NCI-H2081 treated with DMSO at 0.1 percent for 48 hours (cell line): Measurements from ENCODE around the gene JTB.
"Not testable (repeated sequence)": the region's sequence is repeated elsewhere in the genome, so short reads cannot be mapped to it uniquely, and the experiment has no call there.

Experiments
- DNase-seq: peaks from one replicate; lab custom pipeline; 2025; lab: John Stamatoyannopoulos, UW

Gene JTB

GRCh38 chr1:153977250-153978240 lies at the start of gene JTB:
Gene JTB, minus strand, starts transcription at chr1:153977674. Its CDS starts 422 bp downstream, at chr1:153977252.
- DNase-seq = peak; percentile 70

DNA sequence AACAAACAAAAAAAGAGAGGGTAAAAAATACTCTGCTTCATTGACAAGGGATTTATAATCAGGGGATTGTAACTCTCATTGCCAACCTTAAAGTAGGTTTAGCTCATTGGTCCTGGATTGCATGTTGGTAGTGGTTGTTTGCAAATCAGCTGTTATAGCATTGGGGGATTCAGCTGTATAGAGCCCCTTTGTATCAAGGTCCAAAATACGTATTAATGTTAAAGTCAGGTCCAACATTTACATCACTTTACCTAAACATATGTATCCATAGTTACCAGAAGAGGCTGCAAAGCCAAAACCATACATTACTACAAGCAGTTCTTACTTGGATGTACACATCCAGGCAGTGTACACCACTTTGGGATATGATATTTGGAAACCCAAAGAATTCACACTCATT lies 42.5 kb upstream of the JTB start:
- DNase-seq = no peak

DNA sequence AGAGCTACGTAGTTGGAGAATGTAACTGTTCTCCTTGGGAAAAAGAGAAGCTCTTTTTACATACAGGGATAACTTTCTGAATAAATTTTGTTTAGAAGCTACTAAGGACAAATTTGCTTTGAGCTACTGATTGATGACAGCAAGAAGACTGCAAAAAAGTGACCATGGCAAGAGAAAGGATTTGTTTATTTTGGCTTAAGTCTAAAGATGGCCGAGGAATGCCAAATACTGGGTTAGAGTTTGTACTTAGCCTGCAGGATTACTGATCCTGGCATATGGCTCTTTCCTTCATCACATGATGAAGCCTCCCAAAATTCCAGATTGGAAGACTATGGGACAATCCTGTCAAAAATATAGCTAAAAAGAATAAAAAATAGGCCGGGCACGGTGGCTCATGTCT lies 41.8 kb upstream of the JTB start:
- DNase-seq = no peak

DNA sequence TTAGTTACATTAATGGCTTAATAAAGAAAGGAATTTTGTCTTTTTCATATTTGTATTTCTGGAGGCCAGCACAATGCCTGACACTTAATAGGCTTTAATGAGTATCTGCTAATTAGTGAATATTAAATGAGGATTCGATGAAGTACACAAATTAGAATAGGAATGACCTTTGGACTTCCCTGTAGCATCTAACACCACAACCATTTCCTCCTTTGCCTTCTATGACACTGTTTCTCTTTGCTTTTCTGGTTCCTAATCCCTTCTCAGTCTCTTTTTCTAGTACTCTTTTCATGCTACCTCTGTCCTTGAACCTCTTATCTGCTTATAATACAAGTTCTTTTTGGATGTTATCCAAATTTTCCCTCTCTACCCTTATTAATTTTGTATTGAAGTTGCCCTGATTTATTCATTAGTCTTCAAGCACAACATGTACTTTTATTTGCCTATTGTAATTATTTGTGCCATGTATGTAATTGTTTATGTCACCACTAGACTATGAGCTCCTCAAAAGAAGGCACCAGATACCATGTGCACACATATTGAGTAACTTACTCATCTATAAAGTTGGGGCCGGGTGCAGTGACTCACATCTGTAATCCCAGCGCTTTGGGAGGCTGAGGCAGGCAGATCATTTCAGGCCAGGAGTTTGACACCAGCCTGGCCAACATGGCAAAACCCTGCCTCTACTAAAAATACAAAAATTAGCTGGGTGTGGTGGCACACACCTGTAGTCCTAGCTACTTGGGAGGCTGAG lies 36.9 kb upstream of the JTB start:
- DNase-seq = no peak

DNA sequence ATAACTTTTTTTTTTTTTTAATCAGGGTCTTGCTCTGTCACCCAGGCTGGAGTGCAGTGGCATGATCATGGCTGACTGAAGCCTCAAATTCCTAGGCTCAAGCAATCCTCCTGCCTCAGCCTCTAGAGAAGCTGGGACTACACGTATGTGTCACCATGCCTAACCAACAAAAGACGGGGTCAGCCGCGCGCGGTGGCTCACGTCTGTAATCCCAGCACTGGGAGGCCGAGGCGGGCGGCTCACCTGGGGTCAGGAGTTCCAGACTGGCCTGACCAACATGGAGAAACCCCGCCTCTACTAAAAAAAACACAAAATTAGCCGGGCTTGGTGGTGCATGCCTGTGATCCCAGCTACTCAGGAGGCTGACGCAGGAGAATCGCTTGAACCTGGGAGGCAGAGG lies 35.1 kb upstream of the JTB start:
- DNase-seq = not testable (repeated sequence)

- no peak for DNase-seq
Measured at GRCh38 chr1:154012129-154012528, 34.7 kb upstream of the JTB start.

- DNase-seq = no peak
Measured at GRCh38 chr1:154006136-154006535, 28.7 kb upstream of the JTB start.

DNA sequence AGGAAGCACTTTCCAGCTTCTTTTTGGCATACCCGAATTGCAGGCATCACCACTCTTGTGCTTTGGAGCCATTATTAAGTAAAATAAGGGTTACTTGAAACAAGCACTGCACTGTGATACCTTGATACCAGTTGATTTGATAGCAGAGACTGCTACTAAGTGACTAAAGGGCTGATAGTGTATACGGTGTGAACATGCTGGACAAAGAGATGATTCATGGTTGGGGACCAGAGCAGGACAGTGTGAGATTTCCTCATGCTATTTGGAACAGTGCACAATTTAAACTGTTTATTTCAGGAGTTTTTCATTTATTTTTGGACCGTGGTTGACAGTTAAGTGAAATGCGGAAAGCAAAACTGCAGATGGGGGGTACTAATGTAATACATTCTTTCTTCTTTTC lies 22.9 kb upstream of the JTB start:
- DNase-seq = no peak

DNA sequence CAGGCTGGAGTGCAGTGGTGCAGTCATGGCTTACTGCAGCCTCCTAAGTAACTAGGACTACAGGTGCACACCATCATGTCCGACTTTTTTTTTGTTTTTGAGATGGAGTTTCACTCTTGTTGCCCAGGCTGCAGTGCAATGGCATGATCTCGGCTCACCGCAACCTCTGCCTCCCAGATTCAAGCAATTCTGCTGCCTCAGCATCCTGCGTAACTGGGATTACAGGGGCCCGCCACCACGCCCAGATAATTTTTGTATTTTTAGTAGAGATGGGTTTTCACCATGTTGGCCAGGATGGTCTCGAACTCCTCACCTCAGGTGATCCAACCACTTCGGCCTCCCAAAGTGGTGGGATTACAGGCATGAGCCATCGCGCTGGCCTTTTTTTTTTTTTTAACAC lies 19.4 kb upstream of the JTB start:
- DNase-seq = not testable (repeated sequence)

DNA sequence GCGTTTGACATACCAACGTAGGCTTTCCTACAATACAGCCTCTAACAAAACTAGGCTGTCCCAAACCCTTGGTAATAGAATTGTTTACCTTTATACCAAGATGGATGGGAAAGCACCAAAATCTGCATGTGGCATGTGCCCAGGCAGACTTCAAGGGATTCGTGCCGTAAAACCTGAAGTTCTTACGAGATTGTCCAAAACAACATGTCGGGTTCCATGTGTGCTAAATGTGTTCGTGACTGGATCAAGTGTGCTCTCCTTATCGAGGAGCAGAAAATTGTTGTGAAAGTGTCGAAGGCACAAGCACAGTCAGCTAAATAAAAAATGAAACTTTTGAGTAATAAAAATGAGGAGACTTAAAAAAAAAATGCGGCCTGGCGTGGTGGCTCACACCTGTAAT lies 18.2 kb upstream of the JTB start:
- no peak for DNase-seq

GRCh38 chr1:153995202-153995601 lies 17.7 kb upstream of the JTB start:
- DNase-seq = no peak

- no peak for DNase-seq
Measured at GRCh38 chr1:153991806-153992205, 14.3 kb upstream of the JTB start.

DNA sequence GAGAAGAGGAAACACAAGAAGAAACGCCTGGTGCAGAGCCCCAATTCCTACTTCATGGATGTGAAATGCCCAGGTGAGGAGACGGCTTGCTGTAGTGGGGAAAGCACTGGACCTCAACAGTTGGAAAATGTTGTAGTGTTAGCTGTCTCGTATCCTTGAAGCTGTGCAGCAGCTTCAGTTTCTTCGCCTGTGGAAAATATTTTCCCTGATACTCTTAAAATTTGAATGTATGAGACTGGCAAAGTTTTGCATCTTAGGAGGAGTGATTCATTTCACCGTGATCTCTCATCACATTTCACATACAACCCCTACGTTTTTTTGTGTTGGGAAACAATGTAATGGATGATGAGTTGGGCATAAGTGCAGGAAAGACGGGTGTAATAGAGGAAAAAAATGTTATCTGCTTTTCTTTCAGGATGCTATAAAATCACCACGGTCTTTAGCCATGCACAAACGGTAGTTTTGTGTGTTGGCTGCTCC lies 13.7 kb upstream of the JTB start:
- DNase-seq = no peak

- peak; percentile 99 for DNase-seq
Measured at GRCh38 chr1:153990468-153991150, 13.1 kb upstream of the JTB start, which contains the start of gene RPS27. Gene RPS27, plus strand, starts transcription at chr1:153990762. Its CDS starts 35 bp downstream, at chr1:153990797.

DNA sequence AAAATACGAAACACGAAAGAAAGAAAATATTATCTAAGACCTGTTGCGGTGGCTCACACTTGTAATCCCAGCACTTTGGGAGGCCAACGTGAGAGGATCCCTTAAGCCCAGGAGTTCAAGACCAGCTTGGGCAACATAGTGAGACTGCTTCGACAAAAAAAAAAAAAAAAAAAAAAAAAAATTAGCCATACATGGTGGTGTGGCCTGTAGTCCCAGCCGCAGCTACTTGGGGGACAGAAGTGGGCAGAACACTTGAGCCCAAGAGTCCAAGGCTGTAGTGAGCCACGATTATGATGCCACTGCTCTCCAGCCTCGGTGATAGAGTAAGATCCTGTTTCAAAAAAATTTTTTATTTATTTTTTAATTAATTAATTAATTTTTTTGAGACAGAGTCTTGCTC lies 10.1 kb upstream of the JTB start:
- no peak for DNase-seq

DNA sequence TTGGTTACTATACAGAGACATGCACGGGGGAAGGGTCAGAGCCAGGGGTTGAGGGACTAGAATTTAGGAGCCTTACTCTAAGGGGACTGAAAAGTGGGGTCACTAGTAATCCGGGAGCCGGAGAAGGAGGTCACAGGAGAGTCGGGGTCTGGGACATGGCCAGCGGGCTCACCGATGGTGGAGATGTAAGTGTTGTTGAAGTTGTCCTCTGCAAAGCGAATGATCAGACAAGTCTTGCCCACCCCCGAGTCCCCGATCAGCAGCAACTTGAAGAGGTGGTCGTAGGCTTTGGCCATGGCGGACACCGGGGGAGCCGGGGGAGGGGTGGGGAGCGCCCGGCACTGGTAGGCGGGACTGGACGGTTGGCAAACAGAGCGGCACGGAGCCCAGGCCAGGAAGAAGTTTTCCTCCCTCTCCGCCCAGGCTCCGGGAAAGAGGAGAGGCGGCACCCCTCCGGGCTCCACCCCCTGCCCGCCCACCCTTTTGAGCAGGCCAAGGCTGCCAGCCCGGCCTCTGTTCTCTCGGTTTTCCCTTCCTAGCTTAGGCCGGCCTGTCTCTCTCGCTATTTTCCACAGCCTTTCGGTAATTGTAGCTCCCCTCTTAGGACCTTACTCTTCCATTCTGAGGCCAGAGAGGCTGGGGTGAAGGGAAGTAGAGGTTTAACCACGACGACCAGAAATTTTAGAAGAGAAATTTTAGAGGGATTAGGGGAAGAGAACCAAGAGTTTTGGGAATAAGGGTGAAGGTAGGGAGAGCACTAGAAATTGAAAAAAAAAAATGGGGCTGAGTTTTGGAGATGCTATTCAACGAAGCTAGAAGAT lies 8.7 kb upstream of the JTB start, which contains the start of gene RAB13:
Gene RAB13, minus strand, starts transcription at position 399 of the 821 bp plus-strand sequence. Its CDS starts 103 bp downstream, at position 296.
- no peak for DNase-seq

- no peak for DNase-seq
Measured at GRCh38 chr1:153985341-153985912, 8.0 kb upstream of the JTB start.

DNA sequence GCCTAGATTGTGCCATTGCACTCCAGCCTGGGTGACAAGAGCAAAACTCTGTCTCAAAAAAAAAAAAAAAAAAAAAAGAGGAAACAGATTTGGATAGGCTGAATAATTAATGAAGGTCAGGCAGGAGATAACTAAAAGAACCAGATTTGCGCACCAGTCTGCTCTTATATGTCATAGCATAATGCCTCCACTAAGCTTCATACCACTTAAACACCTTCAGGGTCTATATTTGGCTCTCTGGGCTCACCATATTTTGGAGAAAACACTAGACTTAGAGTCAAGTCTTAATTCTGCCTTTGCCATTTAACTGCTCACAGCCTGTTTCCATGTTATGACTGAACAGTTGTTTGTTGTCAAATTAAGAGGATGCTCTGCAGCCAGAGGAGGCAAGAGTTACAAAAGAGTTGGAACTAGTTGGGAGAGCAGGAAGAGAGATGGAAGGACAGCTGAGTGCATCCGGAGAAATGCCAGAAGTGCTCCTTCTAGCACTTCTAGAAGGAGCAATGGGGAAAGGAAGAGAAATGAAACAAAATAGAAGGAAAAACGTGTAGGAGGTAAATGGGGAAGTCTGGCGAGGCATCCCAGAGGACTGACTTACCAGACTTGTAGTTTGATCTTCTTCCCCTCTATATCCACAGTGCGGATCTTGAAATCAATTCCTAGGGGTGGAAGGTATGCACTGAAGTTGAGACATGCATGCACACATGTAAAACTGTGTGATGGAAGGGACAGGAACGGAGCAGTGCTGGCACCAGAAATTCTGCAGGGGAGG lies 6.8 kb upstream of the JTB start:
- no peak for DNase-seq

DNA sequence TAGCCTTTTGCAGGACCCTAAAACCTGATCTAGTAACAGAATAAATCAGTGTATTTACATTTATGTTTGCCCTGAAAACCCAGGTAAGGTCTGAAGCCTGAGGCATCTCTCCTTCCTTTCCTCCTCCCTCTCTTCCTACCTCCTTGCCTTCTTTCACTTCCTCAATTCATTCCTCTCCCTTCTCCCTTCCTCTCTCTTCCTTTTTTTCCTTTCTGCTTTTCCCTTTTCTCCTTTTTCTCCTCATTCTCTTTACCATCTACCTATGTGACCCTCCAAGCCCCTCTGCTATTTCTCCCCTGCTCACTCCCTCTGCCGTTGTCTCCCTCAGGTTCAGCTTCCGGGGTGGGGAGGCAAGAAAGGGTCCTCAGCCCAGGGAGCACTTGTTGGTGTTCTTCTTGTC lies 4.3 kb upstream of the JTB start:
- not testable (repeated sequence) for DNase-seq

GRCh38 chr1:153979091-153979490 lies 1.6 kb upstream of the JTB start:
- DNase-seq = not testable (repeated sequence)
